GM06990 (cell line): Measurements from ENCODE around the gene PRDM5.

Experiments used
- DNase-seq: peaks from one replicate; pipeline ENCODE4 v3.0.0-alpha.2; 2011; ENCODE audit not compliant: insufficient read length; ENCODE audit errors: extremely low read depth
- H3K27me3 ChIP-seq: replicated peaks from 2 replicates; pipeline ENCODE4 v1.6.0; 2011; ENCODE audit warnings: low read length; ENCODE audit not compliant: control insufficient read depth, insufficient read depth
- H3K36me3 ChIP-seq: 2 replicates; pipeline ENCODE4 v1.5.1; 2011; ENCODE audit warnings: low read length; ENCODE audit not compliant: control insufficient read depth, insufficient read depth
- H3K4me3 ChIP-seq: replicated peaks from 2 replicates; pipeline ENCODE4 v1.5.1; 2011; ENCODE audit warnings: low read depth, mild to moderate bottlenecking, control low read depth, low read length
- CTCF ChIP-seq: IDR thresholded peaks from 2 replicates; pipeline ENCODE4 v1.5.1; 2011; ENCODE audit warnings: low read length, control low read depth, mild to moderate bottlenecking, inconsistent platforms; ENCODE audit not compliant: insufficient read depth, poor library complexity, severe bottlenecking

The PRDM5 gene

GRCh38 chr4:120886191-120886590 lies 36.3 kb downstream of the PRDM5 start:
- H3K4me3 ChIP-seq: no peak overlapping the region
- DNase-seq: no peak
- no peaks in the 10 kb centered on the region for H3K36me3 ChIP-seq
- no peak for TF ChIP-seq CTCF
- no peaks in the 10 kb centered on the region; the same call in 1 of the 2 replicates for H3K27me3 ChIP-seq

- no peak for TF ChIP-seq CTCF
- no peak for DNase-seq
- H3K36me3 ChIP-seq: no peaks in the 10 kb centered on the region
- H3K27me3 ChIP-seq: no peaks in the 10 kb centered on the region; the same call in 1 of the 2 replicates
- no peak overlapping the region for H3K4me3 ChIP-seq
Observed at GRCh38 chr4:120881846-120882245, 40.7 kb downstream of the PRDM5 start.

- no peak for DNase-seq
- TF ChIP-seq CTCF: no peak
- no peak overlapping the region for H3K4me3 ChIP-seq
- H3K27me3 ChIP-seq: no peaks in the 10 kb centered on the region; the same call in 1 of the 2 replicates
- no peaks in the 10 kb centered on the region for H3K36me3 ChIP-seq
Observed at GRCh38 chr4:120881351-120881750, 41.2 kb downstream of the PRDM5 start.

- no peak for DNase-seq
- H3K27me3 ChIP-seq: no peaks in the 10 kb centered on the region; the same call in 1 of the 2 replicates
- no peak for TF ChIP-seq CTCF
- H3K4me3 ChIP-seq: no peak overlapping the region
- H3K36me3 ChIP-seq: no peaks in the 10 kb centered on the region
Observed at GRCh38 chr4:120877021-120877420, 45.5 kb downstream of the PRDM5 start.

- no peak overlapping the region for H3K4me3 ChIP-seq
- no peaks in the 10 kb centered on the region for H3K27me3 ChIP-seq
- TF ChIP-seq CTCF: no peak
- no peaks in the 10 kb centered on the region for H3K36me3 ChIP-seq
- no peak for DNase-seq
Observed at GRCh38 chr4:120874792-120875774, 47.4 kb downstream of the PRDM5 start.
